ENCODE measurements around the gene GRAMD1A. TPM values are rescaled to one million over a fixed set of nuclear protein-coding genes. Genes with fewer than 3 reads are reported as not detected.

The GRAMD1A gene
- total RNA-seq, 1 experiment from 2014 or later = 18.0 TPM

DNA sequence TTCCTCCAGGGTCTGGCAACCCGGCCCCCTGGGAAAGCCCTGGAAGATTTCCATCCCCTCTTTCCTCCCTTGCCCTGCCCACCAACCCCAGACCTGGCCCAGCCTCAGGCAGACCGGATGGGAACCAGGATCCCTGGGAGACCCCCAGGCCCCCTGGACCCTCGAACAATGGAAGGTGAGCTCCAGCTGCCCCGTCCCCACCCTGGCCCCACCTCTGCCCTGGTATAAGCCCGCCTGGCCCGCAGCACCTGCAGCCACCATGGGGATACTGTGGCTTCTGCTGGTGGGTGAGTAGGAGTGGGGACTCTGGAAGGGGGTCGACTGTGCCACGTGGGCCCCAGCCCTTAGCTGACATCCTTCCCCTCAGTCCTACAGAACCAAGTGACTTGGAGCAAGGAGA is 73.8 kb downstream of the GRAMD1A start:
- no peak for DNase-seq (ENCODE audit: low read depth)

DNA sequence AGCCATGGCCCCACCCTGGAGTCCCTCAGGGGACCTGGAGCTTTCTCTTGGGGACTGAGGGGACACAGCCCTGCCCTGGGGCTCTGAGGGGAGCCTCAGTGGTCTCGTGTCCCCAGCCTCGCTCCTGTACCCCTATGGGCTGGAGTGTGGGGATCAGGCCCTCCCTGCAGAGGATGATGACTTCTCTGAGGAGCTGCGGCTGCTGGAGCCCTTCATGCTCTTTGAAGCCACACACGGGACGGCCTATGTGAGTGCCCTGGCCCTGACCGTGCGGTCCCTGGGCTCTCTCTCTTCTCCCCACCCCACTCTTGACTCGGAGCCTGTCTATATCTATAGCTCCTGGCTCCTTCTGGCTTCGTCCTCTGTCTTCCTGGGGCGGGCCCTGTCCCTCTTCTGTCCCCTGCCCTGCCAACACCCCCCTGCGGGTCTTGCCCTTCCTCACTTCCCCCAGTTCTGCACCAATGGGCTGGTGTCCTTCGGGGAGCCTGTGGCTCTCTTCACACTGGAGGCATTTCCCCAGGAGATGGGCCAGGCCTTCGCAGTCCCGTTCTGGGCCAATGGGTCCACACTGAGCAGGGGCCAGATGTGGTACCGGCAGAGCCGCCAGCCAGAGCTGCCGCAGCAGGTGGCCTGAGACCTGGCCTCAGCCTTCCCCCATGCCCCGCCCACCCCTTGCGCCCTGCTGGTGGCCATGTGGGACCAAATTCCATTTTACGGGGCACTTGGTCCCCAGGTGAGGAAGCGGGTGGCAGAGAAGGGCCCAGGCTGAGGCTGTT is 74.5 kb downstream of the GRAMD1A start:
- DNase-seq (ENCODE audit: low read depth) = no peak

DNA sequence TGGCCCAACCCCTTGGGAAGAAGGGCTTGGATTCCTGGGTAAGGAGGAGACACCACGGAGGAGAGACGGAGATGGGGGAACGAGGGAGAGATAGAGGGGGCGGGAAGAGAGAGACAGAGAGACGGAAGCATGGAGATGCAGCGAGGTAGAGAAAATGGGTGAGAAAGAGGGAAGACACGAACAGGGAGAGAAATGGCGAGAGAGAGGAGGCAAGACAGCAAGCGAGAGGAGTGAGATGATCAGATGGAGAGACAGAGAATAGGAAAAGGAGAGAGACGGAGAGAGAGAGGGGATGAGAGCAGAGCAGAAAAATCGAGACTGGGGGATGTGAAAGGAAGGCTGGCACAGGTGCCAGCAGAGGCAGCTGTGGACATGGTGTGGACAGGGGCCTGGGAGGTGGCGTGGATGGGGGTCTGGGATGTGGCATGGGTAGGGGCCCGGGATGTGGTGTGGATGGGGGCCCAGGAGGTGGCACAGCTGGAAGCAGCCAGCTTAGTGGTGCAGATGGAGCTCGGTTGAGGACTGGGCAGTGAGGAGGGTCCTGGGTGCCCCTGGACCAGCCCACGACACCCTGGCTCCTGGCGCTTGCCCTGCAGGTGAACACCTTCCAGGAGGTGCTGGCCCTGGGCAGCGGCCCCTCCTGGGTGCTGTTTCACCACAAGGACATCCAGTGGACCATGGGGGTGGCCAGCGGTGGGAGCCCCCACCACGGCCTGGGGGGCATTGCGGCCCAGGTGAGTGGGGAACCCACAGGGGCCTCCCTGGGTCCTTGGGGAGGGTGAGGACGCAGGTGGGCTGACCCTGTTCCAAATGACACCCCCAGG is 75.3 kb downstream of the GRAMD1A start:
- DNase-seq (ENCODE audit: low read depth) = no peak

DNA sequence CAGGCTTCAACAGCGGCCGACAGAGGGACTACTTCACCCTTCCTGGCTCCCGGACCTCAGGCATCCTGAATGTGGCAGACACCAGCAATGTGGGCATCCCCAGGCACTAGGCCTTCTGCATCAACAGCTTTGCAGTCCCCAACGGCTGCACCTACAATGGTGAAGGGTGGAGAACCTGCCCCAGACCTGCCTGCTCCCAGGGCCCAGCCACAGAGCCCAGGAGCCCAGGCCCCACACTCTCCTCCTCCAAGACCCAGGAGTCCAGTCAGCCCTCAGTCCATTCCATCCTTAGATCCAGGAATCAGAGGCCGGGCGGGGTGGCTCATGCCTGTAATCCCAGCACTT is 75.9 kb downstream of the GRAMD1A start:
- no peak for DNase-seq (ENCODE audit: low read depth)

Other genes with a start within 250 kb of the GRAMD1A start
- 9.4 and 15.1 TPM in 2 replicates for gene ZNF599, start 227.1 kb upstream of the GRAMD1A start, total RNA-seq (2014; rRNA removed; shearing (Covaris generic))
- 4.1 and 4.5 TPM in 2 replicates for gene ZNF30, start 73.4 kb upstream of the GRAMD1A start, total RNA-seq (2014; rRNA removed; shearing (Covaris generic))
- 7.2 and 7.4 TPM in 2 replicates for gene ZNF792, start 36.1 kb upstream of the GRAMD1A start, total RNA-seq (2014; rRNA removed; shearing (Covaris generic))
- gene SCN1B, start 30.1 kb downstream of the GRAMD1A start, total RNA-seq (2014; rRNA removed; shearing (Covaris generic)) = 4.9 and 8.4 TPM in 2 replicates
- 0.10 TPM in 1 of 2 replicates, not detected in the other for gene HPN, start 41.4 kb downstream of the GRAMD1A start, total RNA-seq (2014; rRNA removed; shearing (Covaris generic))
- gene FXYD3, start 115.5 kb downstream of the GRAMD1A start, total RNA-seq (2014; rRNA removed; shearing (Covaris generic)) = 3.0 and 3.7 TPM in 2 replicates
- gene LGI4, start 134.7 kb downstream of the GRAMD1A start, total RNA-seq (2014; rRNA removed; shearing (Covaris generic)) = 0.36 TPM in 1 of 2 replicates, not detected in the other
- 0.98 TPM in 1 of 2 replicates, not detected in the other for gene FXYD1, start 138.5 kb downstream of the GRAMD1A start, total RNA-seq (2014; rRNA removed; shearing (Covaris generic))
- gene FXYD7, start 142.9 kb downstream of the GRAMD1A start, total RNA-seq (2014; rRNA removed; shearing (Covaris generic)) = not detected in 2 replicates
- gene FXYD5, start 154.4 kb downstream of the GRAMD1A start, total RNA-seq (2014; rRNA removed; shearing (Covaris generic)) = 258 and 338 TPM in 2 replicates
- not detected in 2 replicates for gene FAM187B, start 228.4 kb downstream of the GRAMD1A start, total RNA-seq (2014; rRNA removed; shearing (Covaris generic))
- gene LSR, start 248.7 kb downstream of the GRAMD1A start, total RNA-seq (2014; rRNA removed; shearing (Covaris generic)) = 1.8 TPM in 2 replicates

All from RPMI7951 (cell line).